ENCODE results near the gene NUDT22.

DNA sequence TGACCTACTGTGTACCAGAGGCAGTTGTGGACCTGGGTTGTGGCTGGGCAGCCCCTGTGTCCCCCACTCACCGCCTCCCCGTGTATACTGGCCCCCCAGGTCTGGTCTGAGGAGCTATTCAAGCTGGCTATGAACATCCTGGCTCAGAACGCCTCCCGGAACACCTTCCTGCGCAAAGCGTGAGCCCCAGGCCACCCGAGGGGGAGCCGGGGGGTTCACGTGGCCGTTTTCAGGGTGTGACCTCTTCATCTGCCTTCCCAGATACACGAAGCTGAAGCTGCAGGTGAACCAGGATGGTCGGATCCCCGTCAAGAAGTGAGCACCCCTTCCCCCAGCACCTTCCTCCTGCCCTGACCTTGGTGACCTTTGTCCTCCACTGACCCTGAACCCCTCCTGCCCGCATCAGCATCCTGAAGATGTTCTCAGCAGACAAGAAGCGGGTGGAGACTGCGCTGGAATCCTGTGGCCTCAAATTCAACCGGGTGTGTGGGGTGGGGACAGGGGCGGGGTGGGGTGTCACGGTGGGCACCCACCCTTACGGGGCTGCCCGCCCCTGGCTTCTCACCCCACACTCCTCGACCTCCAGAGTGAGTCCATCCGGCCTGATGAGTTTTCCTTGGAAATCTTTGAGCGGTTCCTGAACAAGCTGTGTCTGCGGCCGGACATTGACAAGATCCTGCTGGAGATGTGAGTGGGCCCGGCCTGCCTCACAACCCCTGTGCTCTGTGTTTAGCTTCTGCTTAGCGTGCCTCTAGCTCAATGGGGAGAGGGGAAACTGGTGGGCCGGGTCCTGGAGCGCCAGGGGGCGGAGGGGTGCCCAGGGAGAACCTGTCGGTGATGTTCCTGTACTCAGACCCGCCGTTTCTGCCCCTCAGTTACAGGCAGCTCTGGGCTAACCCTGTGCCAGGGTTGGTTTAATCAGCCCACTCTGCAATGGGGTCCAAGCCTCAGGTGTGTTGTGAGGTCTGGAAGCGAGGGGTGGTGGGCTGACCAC, 29.4 kb downstream of the NUDT22 start:
- TF ChIP-seq CTCF (IDR thresholded peaks at IDR 0.05; ENCODE audit: low read length) (no peak), EZH2 (IDR thresholded peaks at IDR 0.05; ENCODE audit: borderline replicate concordance, low read length) (no peak)

All from OCI-LY1 (cell line).